HEK293 (cell line): ENCODE results near the gene FEZF1.
A peak's percentile ranks its signal among the peaks of the same experiment; 100 is the strongest.

ENCODE experiments used
- BCL6B ChIP-seq: fragments of 450-650 bp; formaldehyde crosslinking; IDR thresholded peaks from 2 replicates; pipeline ENCODE4 v1.5.1; 2017; ENCODE audit warnings: missing biosample characterization, missing genetic modification characterization
- EGR2 ChIP-seq: fragments of 450-650 bp; formaldehyde crosslinking; IDR thresholded peaks from 2 replicates; pipeline ENCODE4 v1.5.1; 2016; ENCODE audit warnings: low read depth, missing biosample characterization, missing genetic modification characterization
- FEZF1 ChIP-seq: fragments of 450-650 bp; formaldehyde crosslinking; IDR thresholded peaks from 2 replicates; pipeline ENCODE4 v1.5.1; 2016; ENCODE audit warnings: missing biosample characterization, missing genetic modification characterization
- HOXC10 ChIP-seq: sonication (generic); formaldehyde crosslinking; IDR thresholded peaks from 2 replicates; pipeline ENCODE4 v1.8.1; 2023; ENCODE audit warnings: mild to moderate bottlenecking, missing genetic modification reagents
- KLF1 ChIP-seq: fragments of 450-650 bp; formaldehyde crosslinking; IDR thresholded peaks from 2 replicates; pipeline ENCODE4 v1.5.1; 2016; ENCODE audit warnings: missing biosample characterization, missing genetic modification characterization
- KLF10 ChIP-seq: fragments of 450-650 bp; IDR thresholded peaks from 2 replicates; pipeline ENCODE4 v1.5.1; 2018; ENCODE audit warnings: missing biosample characterization, mild to moderate bottlenecking, missing genetic modification characterization
- KLF8 ChIP-seq: fragments of 450-650 bp; formaldehyde crosslinking; IDR thresholded peaks from 2 replicates; pipeline ENCODE4 v1.5.1; 2016; ENCODE audit warnings: missing biosample characterization, missing genetic modification characterization
- KLF9 ChIP-seq: fragments of 450-650 bp; formaldehyde crosslinking; IDR thresholded peaks from 2 replicates; pipeline ENCODE4 v1.5.1; 2016; ENCODE audit warnings: missing biosample characterization, missing genetic modification characterization, low read depth
- PRDM1 ChIP-seq: fragments of 450-650 bp; formaldehyde crosslinking; IDR thresholded peaks from 2 replicates; pipeline ENCODE4; 2016; ENCODE audit warnings: missing biosample characterization, missing genetic modification characterization
- RBAK ChIP-seq: fragments of 450-650 bp; formaldehyde crosslinking; IDR thresholded peaks from 2 replicates; pipeline ENCODE4 v1.5.1; 2016; ENCODE audit warnings: missing biosample characterization, missing genetic modification characterization
- SCRT2 ChIP-seq: fragments of 450-650 bp; formaldehyde crosslinking; IDR thresholded peaks from 2 replicates; pipeline ENCODE4 v1.5.1; 2016; ENCODE audit warnings: missing biosample characterization, missing genetic modification characterization
- ZBTB17 ChIP-seq: fragments of 450-650 bp; formaldehyde crosslinking; IDR thresholded peaks from 2 replicates; pipeline ENCODE4 v1.5.1; 2016; ENCODE audit warnings: missing biosample characterization, missing genetic modification characterization
- ZBTB21 ChIP-seq: fragments of 450-650 bp; formaldehyde crosslinking; IDR thresholded peaks from 2 replicates; pipeline ENCODE4 v1.5.1; 2017; ENCODE audit warnings: missing biosample characterization, missing genetic modification characterization
- ZBTB7A ChIP-seq: fragments of 450-650 bp; formaldehyde crosslinking; IDR thresholded peaks from 2 replicates; pipeline ENCODE4 v1.5.1; 2016; ENCODE audit warnings: low read depth, missing biosample characterization, missing genetic modification characterization
- ZFHX2 ChIP-seq: fragments of 450-650 bp; formaldehyde crosslinking; conservative IDR thresholded peaks from 2 replicates; pipeline ENCODE4 v1.5.1; 2016; ENCODE audit warnings: missing biosample characterization, missing genetic modification characterization
- ZFP37 ChIP-seq: fragments of 450-650 bp; formaldehyde crosslinking; IDR thresholded peaks from 2 replicates; pipeline ENCODE4 v1.5.1; 2016; ENCODE audit warnings: missing biosample characterization, missing genetic modification characterization
- ZNF138 ChIP-seq: fragments of 450-650 bp; formaldehyde crosslinking; IDR thresholded peaks from 2 replicates; pipeline ENCODE4 v1.5.1; 2016; ENCODE audit warnings: missing biosample characterization, missing genetic modification characterization, borderline replicate concordance
- ZNF211 ChIP-seq: fragments of 450-650 bp; formaldehyde crosslinking; IDR thresholded peaks from 2 replicates; pipeline ENCODE4 v1.5.1; 2016; ENCODE audit warnings: low read depth, missing biosample characterization, missing genetic modification characterization
- ZNF274 ChIP-seq, 2 experiments: fragments of 200-500 bp in 1 of 2; fragments of 450-650 bp in 1 of 2; sonication (Bioruptor generic) in 1 of 2; formaldehyde crosslinking in 1 of 2; IDR thresholded peaks; 2 replicates each; pipeline versions ENCODE4 v1.5.1 to v1.6.1; 2014 to 2016; ENCODE audit warnings: borderline replicate concordance in 1 of 2, inconsistent platforms in 1 of 2, low read length in 1 of 2, missing biosample characterization in 1 of 2, missing genetic modification characterization in 1 of 2
- ZNF302 ChIP-seq: fragments of 450-650 bp; formaldehyde crosslinking; IDR thresholded peaks from 2 replicates; pipeline ENCODE4 v1.5.1; 2016; ENCODE audit warnings: missing biosample characterization, missing genetic modification characterization, low read depth
- ZNF341 ChIP-seq: fragments of 450-650 bp; formaldehyde crosslinking; IDR thresholded peaks from 2 replicates; pipeline ENCODE4; 2016; ENCODE audit warnings: low read depth, missing biosample characterization, missing genetic modification characterization
- ZNF362 ChIP-seq: fragments of 450-650 bp; formaldehyde crosslinking; IDR thresholded peaks from 2 replicates; pipeline ENCODE4 v1.5.1; 2016; ENCODE audit warnings: missing biosample characterization, missing genetic modification characterization
- ZNF37A ChIP-seq: fragments of 450-650 bp; IDR thresholded peaks from 2 replicates; pipeline ENCODE4 v1.5.1; 2018; ENCODE audit warnings: missing biosample characterization, missing genetic modification characterization
- ZNF391 ChIP-seq: fragments of 450-650 bp; formaldehyde crosslinking; IDR thresholded peaks from 2 replicates; pipeline ENCODE4 v1.5.1; 2016; ENCODE audit warnings: low read depth, missing biosample characterization, missing genetic modification characterization, borderline replicate concordance
- ZNF423 ChIP-seq: fragments of 450-650 bp; formaldehyde crosslinking; IDR thresholded peaks from 2 replicates; pipeline ENCODE4 v1.5.1; 2016; ENCODE audit warnings: missing biosample characterization, missing genetic modification characterization
- ZNF501 ChIP-seq: fragments of 450-650 bp; formaldehyde crosslinking; IDR thresholded peaks from 2 replicates; pipeline ENCODE4 v1.5.1; 2016; ENCODE audit warnings: missing biosample characterization, missing genetic modification characterization
- ZNF513 ChIP-seq: fragments of 450-650 bp; IDR thresholded peaks from 2 replicates; pipeline ENCODE4 v1.5.1; 2018; ENCODE audit warnings: missing biosample characterization, missing genetic modification characterization
- ZNF514 ChIP-seq: fragments of 450-650 bp; formaldehyde crosslinking; IDR thresholded peaks from 2 replicates; pipeline ENCODE4 v1.5.1; 2016; ENCODE audit warnings: missing biosample characterization, missing genetic modification characterization
- ZNF529 ChIP-seq: fragments of 450-650 bp; formaldehyde crosslinking; IDR thresholded peaks from 2 replicates; pipeline ENCODE4 v1.5.1; 2017; ENCODE audit warnings: missing genetic modification characterization, missing biosample characterization; ENCODE audit not compliant: insufficient replicate concordance
- ZNF585B ChIP-seq: fragments of 450-650 bp; formaldehyde crosslinking; IDR thresholded peaks from 2 replicates; pipeline ENCODE4 v1.5.1; 2016; ENCODE audit warnings: missing biosample characterization, missing genetic modification characterization
- ZNF600 ChIP-seq: fragments of 450-650 bp; formaldehyde crosslinking; IDR thresholded peaks from 2 replicates; pipeline ENCODE4 v1.5.1; 2016; ENCODE audit warnings: missing biosample characterization, missing genetic modification characterization
- ZNF629 ChIP-seq: fragments of 450-650 bp; formaldehyde crosslinking; IDR thresholded peaks from 2 replicates; pipeline ENCODE4 v1.5.1; 2017; ENCODE audit warnings: missing biosample characterization, missing genetic modification characterization
- ZNF777 ChIP-seq: fragments of 450-650 bp; formaldehyde crosslinking; IDR thresholded peaks from 2 replicates; pipeline ENCODE4 v1.5.1; 2017; ENCODE audit warnings: missing biosample characterization, missing genetic modification characterization, borderline replicate concordance
- ZSCAN18 ChIP-seq: fragments of 450-650 bp; formaldehyde crosslinking; IDR thresholded peaks from 2 replicates; pipeline ENCODE4 v1.5.1; 2016; ENCODE audit warnings: missing biosample characterization, missing genetic modification characterization

Gene FEZF1

GRCh38 chr7:122304319-122304975, at the start of gene FEZF1 (continued):
- TF ChIP-seq ZNF513 (tag by site-specific recombination) (peak; percentile 76), ZFHX2 (tag by site-specific recombination) (0 out of 2 replicates have a peak, but pooled peaks have one; percentile 4), ZBTB17 (tag by site-specific recombination) (peak; percentile 41; the same call in 1 of the 2 replicates), ZNF501 (tag by site-specific recombination) (peak; percentile 45; the same call in 1 of the 2 replicates), PRDM1 (tag by site-specific recombination) (peak; percentile 89), KLF9 (tag by site-specific recombination) (peak; percentile 52), ZNF629 (tag by site-specific recombination) (0 out of 2 replicates have a peak, but pooled peaks have one; percentile 41), SCRT2 (peak; percentile 90), ZNF514 (tag by site-specific recombination) (no peak), FEZF1 (tag by site-specific recombination) (no peak), ZNF391 (tag by site-specific recombination) (no peak; the same call in 1 of the 2 replicates), ZNF423 (tag by site-specific recombination) (no peak), KLF10 (peak; percentile 94), BCL6B (tag by site-specific recombination) (no peak), ZNF37A (tag by site-specific recombination) (no peak), ZNF211 (no peak), ZNF274 (IDR thresholded peaks at IDR 0.05; ENCODE audit: low read length) (no peak), ZNF274 (tag by site-specific recombination; IDR thresholded peaks at IDR 0.05; ENCODE audit: borderline replicate concordance) (no peak), ZFP37 (tag by site-specific recombination) (peak; percentile 77; the same call in 1 of the 2 replicates), RBAK (no peak), KLF1 (tag by site-specific recombination) (no peak), ZNF302 (tag by site-specific recombination) (no peak), ZNF362 (tag by site-specific recombination) (peak; percentile 97), HOXC10 (CRISPR knock-in tag) (no peak), ZNF600 (0 out of 2 replicates have a peak, but pooled peaks have one; percentile 26), ZBTB21 (0 out of 2 replicates have a peak, but pooled peaks have one; percentile 10), ZNF529 (tag by site-specific recombination) (no peak), ZNF777 (tag by site-specific recombination) (peak; percentile 74; the same call in 1 of the 2 replicates), KLF8 (tag by site-specific recombination) (peak; percentile 76), EGR2 (tag by site-specific recombination) (no peak), ZSCAN18 (no peak), ZNF341 (tag by site-specific recombination) (no peak), ZNF585B (tag by site-specific recombination) (no peak), ZNF138 (no peak), ZBTB7A (tag by site-specific recombination) (no peak)
